ENCODE results near the gene C20orf202.

DNA sequence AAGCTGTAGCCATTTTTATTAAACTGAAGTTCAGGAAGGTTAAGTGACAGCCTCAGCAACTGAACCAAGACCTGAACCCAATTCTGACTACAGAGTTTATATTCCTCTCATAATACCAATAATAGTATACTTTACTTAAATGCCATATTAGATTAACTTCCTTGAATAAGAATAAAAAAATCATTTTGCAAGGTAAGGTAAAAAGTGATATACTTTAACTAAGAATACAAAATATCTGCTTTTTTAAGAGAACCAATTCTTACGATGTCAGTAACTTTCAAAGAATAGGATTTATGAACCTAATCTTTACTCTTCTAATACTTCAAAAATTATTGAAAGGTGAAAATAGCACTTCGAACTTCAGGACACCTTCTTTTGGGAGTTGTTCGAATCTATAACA lies 26.3 kb downstream of the C20orf202 start:
- TF ChIP-seq POLR2AphosphoS5 (IDR thresholded peaks at IDR 0.05; ENCODE audit: low read depth, low read length) (no peak), TAF1 (IDR thresholded peaks at IDR 0.05; ENCODE audit: borderline replicate concordance, insufficient read depth, low read length) (no peak)
- TF ChIP-seq, protein P1, sequence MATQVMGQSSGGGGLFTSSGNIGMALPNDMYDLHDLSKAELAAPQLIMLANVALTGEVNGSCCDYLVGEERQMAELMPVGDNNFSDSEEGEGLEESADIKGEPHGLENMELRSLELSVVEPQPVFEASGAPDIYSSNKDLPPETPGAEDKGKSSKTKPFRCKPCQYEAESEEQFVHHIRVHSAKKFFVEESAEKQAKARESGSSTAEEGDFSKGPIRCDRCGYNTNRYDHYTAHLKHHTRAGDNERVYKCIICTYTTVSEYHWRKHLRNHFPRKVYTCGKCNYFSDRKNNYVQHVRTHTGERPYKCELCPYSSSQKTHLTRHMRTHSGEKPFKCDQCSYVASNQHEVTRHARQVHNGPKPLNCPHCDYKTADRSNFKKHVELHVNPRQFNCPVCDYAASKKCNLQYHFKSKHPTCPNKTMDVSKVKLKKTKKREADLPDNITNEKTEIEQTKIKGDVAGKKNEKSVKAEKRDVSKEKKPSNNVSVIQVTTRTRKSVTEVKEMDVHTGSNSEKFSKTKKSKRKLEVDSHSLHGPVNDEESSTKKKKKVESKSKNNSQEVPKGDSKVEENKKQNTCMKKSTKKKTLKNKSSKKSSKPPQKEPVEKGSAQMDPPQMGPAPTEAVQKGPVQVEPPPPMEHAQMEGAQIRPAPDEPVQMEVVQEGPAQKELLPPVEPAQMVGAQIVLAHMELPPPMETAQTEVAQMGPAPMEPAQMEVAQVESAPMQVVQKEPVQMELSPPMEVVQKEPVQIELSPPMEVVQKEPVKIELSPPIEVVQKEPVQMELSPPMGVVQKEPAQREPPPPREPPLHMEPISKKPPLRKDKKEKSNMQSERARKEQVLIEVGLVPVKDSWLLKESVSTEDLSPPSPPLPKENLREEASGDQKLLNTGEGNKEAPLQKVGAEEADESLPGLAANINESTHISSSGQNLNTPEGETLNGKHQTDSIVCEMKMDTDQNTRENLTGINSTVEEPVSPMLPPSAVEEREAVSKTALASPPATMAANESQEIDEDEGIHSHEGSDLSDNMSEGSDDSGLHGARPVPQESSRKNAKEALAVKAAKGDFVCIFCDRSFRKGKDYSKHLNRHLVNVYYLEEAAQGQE (IDR thresholded peaks at IDR 0.05; ENCODE audit: insufficient read depth in 1 of 2, low read depth in 2 of 2, low read length in 2 of 2): no peak

All from PFSK-1 (cell line).